ENCODE data around the gene PATJ.

- TF ChIP-seq CTCF (optimal IDR thresholded peaks at IDR 0.05 in 1 of 3, IDR thresholded peaks at IDR 0.05 in 1 of 3, conservative IDR thresholded peaks at IDR 0.05 in 1 of 3; ENCODE audit: extremely low read depth in 1 of 3, insufficient read depth in 2 of 3, low read length in 3 of 3) (no peak), EZH2 (IDR thresholded peaks at IDR 0.05; ENCODE audit: low read length) (no peak)
Observed at GRCh38 chr1:61797045-61797755, 54.9 kb downstream of the PATJ start.

All from keratinocyte (primary cell).